HEK293 (cell line): Measurements from ENCODE around the gene KCNH8.

Source experiments
- CTCF ChIA-PET: fragments of 350-600 bp; formaldehyde crosslinking; extraction: SDS; loops from one replicate; lab custom pipeline; 2021; ENCODE audit warnings: antibody characterized with exemption; lab: Yijun Ruan, JAX
- POLR2A ChIA-PET: fragments of 300-600 bp; formaldehyde crosslinking; extraction: SDS; loops from one replicate; lab custom pipeline; 2020; ENCODE audit warnings: antibody characterized with exemption, inconsistent platforms; lab: Yijun Ruan, JAX
- H3K27ac ChIP-seq: fragments of 200-500 bp; sonication (Bioruptor generic); 2 replicates; pipeline ENCODE4 v1.5.1; 2014; ENCODE audit warnings: low read depth, low read length, control low read depth, inconsistent platforms; ENCODE audit errors: extremely low read depth
- H3K36me3 ChIP-seq, 2 experiments: fragments of 200-500 bp in 1 of 2; sonication (Bioruptor generic) in 1 of 2; 1 replicate in 1 of 2; 2 replicates in 1 of 2; pipeline ENCODE4 v1.5.1; 2014 to 2017; ENCODE audit warnings: inconsistent platforms in 2 of 2, low read length in 2 of 2; ENCODE audit not compliant: control insufficient read depth in 2 of 2, insufficient read depth in 1 of 2
- H3K4me1 ChIP-seq: fragments of 200-500 bp; sonication (Bioruptor generic); 2 replicates; pipeline ENCODE4 v1.5.1; 2014; ENCODE audit warnings: mild to moderate bottlenecking, low read length, inconsistent platforms; ENCODE audit not compliant: control insufficient read depth, insufficient read depth
- H3K4me3 ChIP-seq: 2 replicates; pipeline ENCODE4 v1.5.1; 2011; ENCODE audit warnings: low read depth, mild to moderate bottlenecking, control low read depth, low read length, moderate library complexity
- H3K9me3 ChIP-seq: fragments of 200-500 bp; sonication (Bioruptor generic); 2 replicates; pipeline ENCODE4 v1.5.1; 2014; ENCODE audit warnings: low read depth, low read length, inconsistent platforms; ENCODE audit not compliant: control insufficient read depth, insufficient read depth
- ATF2 ChIP-seq: fragments of 450-650 bp; formaldehyde crosslinking; IDR thresholded peaks from 2 replicates; pipeline ENCODE4 v1.5.1; 2016; ENCODE audit warnings: missing biosample characterization, missing genetic modification characterization, low read depth
- GLIS2 ChIP-seq: fragments of 450-650 bp; formaldehyde crosslinking; IDR thresholded peaks from 2 replicates; pipeline ENCODE4 v1.5.1; 2016; ENCODE audit warnings: missing biosample characterization, missing genetic modification characterization
- HOXC10 ChIP-seq: sonication (generic); formaldehyde crosslinking; IDR thresholded peaks from 2 replicates; pipeline ENCODE4 v1.8.1; 2023; ENCODE audit warnings: mild to moderate bottlenecking, missing genetic modification reagents
- PRDM6 ChIP-seq: fragments of 450-650 bp; formaldehyde crosslinking; IDR thresholded peaks from 2 replicates; pipeline ENCODE4 v1.5.1; 2017; ENCODE audit warnings: missing biosample characterization, missing genetic modification characterization
- RBAK ChIP-seq: fragments of 450-650 bp; formaldehyde crosslinking; IDR thresholded peaks from 2 replicates; pipeline ENCODE4 v1.5.1; 2016; ENCODE audit warnings: missing biosample characterization, missing genetic modification characterization
- TSHZ1 ChIP-seq: fragments of 450-650 bp; formaldehyde crosslinking; IDR thresholded peaks from 2 replicates; pipeline ENCODE4 v1.5.1; 2016; ENCODE audit warnings: missing biosample characterization, missing genetic modification characterization, borderline replicate concordance
- ZBTB20 ChIP-seq: fragments of 450-650 bp; formaldehyde crosslinking; IDR thresholded peaks from 2 replicates; pipeline ENCODE4 v1.5.1; 2016; ENCODE audit warnings: missing biosample characterization, missing genetic modification characterization
- ZNF155 ChIP-seq: fragments of 450-650 bp; formaldehyde crosslinking; IDR thresholded peaks from 2 replicates; pipeline ENCODE4 v1.5.1; 2016; ENCODE audit warnings: missing biosample characterization, missing genetic modification characterization
- ZNF23 ChIP-seq: fragments of 450-650 bp; formaldehyde crosslinking; IDR thresholded peaks from 2 replicates; pipeline ENCODE4 v1.5.1; 2016; ENCODE audit warnings: missing biosample characterization, missing genetic modification characterization, borderline replicate concordance
- ZNF239 ChIP-seq: fragments of 450-650 bp; formaldehyde crosslinking; IDR thresholded peaks from 2 replicates; pipeline ENCODE4 v1.5.1; 2016; ENCODE audit warnings: missing biosample characterization, missing genetic modification characterization
- ZNF24 ChIP-seq: fragments of 450-650 bp; formaldehyde crosslinking; IDR thresholded peaks from 2 replicates; pipeline ENCODE4 v1.5.1; 2016; ENCODE audit warnings: missing biosample characterization, missing genetic modification characterization
- ZNF292 ChIP-seq: fragments of 450-650 bp; formaldehyde crosslinking; IDR thresholded peaks from 2 replicates; pipeline ENCODE4 v1.5.1; 2016; ENCODE audit warnings: low read depth, missing biosample characterization, missing genetic modification characterization, borderline replicate concordance
- ZNF350 ChIP-seq: fragments of 450-650 bp; formaldehyde crosslinking; IDR thresholded peaks from 2 replicates; pipeline ENCODE4 v1.5.0; 2017; ENCODE audit warnings: missing biosample characterization, mild to moderate bottlenecking, missing genetic modification characterization
- ZNF398 ChIP-seq: fragments of 450-650 bp; formaldehyde crosslinking; IDR thresholded peaks from 2 replicates; pipeline ENCODE4 v1.5.1; 2017; ENCODE audit warnings: missing biosample characterization, missing genetic modification characterization
- ZNF530 ChIP-seq: fragments of 450-650 bp; formaldehyde crosslinking; IDR thresholded peaks from 2 replicates; pipeline ENCODE4 v1.5.1; 2016; ENCODE audit warnings: low read depth, missing biosample characterization, missing genetic modification characterization
- ZNF585B ChIP-seq: fragments of 450-650 bp; formaldehyde crosslinking; IDR thresholded peaks from 2 replicates; pipeline ENCODE4 v1.5.1; 2016; ENCODE audit warnings: missing biosample characterization, missing genetic modification characterization
- ZNF701 ChIP-seq: fragments of 450-650 bp; formaldehyde crosslinking; IDR thresholded peaks from 2 replicates; pipeline ENCODE4 v1.5.1; 2016; ENCODE audit warnings: missing biosample characterization, missing genetic modification characterization

The KCNH8 gene

DNA sequence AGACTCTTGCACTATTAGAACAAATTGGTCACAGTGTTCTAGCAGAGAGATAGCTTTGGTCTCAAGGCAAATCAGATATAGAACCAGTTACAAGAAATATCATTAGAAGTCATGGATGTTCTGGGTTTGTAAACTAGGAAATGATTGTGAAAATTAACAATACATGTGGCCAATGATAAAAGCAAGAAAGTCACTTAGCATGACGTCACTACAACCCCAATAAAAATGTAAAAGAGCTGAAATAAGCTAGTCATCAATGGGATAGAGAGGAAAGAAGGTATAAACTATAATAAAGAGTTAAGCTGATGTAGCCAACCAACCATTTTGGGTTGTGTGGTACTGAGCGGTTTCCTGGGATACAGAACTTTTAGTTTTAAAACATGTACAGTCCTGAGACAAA lies 32.1 kb upstream of the KCNH8 start:
- no peaks in the 10 kb centered on the region for H3K36me3 ChIP-seq
- ChIA-PET CTCF (no interaction called here), POLR2A (no interaction called here)
- TF ChIP-seq ATF2 (tag by site-specific recombination) (peak; percentile 40; the same call in 1 of the 2 replicates), ZNF350 (tag by site-specific recombination) (no peak)
- H3K4me1 ChIP-seq: no peaks in the 10 kb centered on the region
- H3K27ac ChIP-seq: no peak overlapping the region
- H3K9me3 ChIP-seq: no peaks in the 10 kb centered on the region
- no peak overlapping the region for H3K4me3 ChIP-seq

- CTCF ChIA-PET: no interaction called here
- POLR2A ChIA-PET: no interaction called here
- Histone ChIP-seq H3K4me1 (no peaks in the 10 kb centered on the region), H3K27ac (no peak overlapping the region), H3K4me3 (no peak overlapping the region), H3K36me3 (no peaks in the 10 kb centered on the region), H3K9me3 (no peaks in the 10 kb centered on the region)
- TF ChIP-seq HOXC10 (no peak), TSHZ1 (tag by site-specific recombination) (no peak), ZNF530 (tag by site-specific recombination) (no peak), ZNF292 (tag by site-specific recombination) (no peak), ZNF585B (tag by site-specific recombination) (no peak), PRDM6 (tag by site-specific recombination) (no peak), GLIS2 (no peak), ZNF155 (tag by site-specific recombination) (no peak), ZNF398 (no peak), ZNF239 (no peak), ZNF701 (tag by site-specific recombination) (no peak), RBAK (tag by site-specific recombination) (no peak), ZBTB20 (tag by site-specific recombination) (no peak), ZNF24 (tag by site-specific recombination) (no peak), ZNF23 (tag by site-specific recombination) (no peak)
Observed at GRCh38 chr3:19124752-19125151, 23.6 kb upstream of the KCNH8 start.
